Stimulated activated CD8-positive, alpha-beta memory T cell treated with anti-CD3 and anti-CD28 coated beads, Interleukin-4, amount 100 ng/mL, for 24 hours (primary cell): ENCODE measurements around the gene KRTAP5-4.
"Not testable (repeated sequence)": the region's sequence is repeated elsewhere in the genome, so short reads cannot be mapped to it uniquely, and the experiment has no call there.

Source experiments
- DNase-seq: peaks from one replicate; pipeline ENCODE4 v3.0.0-alpha.2; 2020; ENCODE audit warnings: low read depth

The KRTAP5-4 gene

DNA sequence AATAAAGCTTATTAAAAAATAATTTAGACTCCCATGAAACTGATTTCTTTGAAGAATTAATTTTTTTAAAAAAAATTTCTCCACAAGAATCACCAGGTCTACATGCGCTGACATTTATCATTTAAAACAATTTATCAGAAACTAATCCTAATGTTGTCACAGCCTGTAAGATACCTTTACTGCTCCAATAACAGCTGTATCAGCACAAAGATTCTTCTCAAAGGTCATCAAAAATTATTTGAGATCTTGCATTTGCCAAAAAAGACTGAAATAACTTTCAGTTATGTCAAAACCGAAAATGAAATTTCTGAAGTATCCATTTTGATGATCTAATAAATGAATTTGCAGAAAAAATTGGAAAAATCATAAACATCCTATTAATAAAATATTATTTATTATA, 15.7 kb upstream of the KRTAP5-4 start:
- DNase-seq: no peak

DNA sequence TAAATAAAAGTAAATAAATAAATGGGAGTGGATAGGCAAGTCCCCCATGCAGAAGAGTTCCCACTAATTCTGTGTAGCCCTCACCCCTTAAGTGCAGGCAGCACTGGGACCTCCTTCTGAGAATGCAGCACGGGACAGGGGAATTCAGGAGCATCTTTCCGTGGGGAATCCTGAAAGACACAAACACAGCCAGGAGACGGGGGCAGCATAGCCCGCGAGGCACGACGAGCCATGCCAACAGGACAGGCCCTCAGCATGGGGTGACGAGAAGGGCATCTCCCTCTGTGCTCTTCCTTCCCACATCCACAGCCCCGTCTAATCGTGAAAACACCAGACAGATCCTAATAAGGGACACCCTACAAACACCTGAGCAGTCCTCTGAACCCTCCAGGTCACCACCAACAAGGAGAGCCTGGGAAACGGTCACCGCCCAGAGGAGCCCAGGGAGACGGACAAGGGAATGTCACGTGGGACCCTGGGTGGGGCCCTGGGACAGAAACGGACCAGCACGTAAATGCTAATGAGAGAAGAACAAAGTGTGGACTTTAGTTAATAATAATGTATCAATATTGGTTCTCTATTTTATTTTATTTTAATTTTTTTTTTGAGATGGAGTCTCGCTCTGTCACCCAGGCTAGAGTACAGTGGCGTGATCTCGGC, 14.5 kb upstream of the KRTAP5-4 start:
- DNase-seq: no peak

DNA sequence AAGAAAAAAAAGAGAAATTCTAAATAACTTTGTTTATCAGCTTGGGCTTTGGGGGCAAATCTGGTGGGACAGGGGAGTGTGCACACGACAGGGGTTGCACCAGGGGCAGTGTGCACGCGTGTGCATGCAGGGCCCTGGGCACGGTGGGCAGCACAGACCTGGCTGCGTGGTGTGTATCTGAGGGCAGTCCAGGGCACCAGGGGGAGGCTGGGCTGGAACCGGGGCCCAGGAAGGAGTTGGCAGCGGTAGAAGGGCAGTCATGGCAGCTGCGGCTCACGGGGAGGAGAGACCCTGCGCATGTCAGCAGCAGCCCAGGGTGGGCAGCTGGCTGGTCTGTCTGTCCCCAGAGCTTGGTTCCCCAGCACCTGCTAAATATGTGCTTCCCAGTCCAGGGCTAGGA, 11.9 kb upstream of the KRTAP5-4 start:
- no peak for DNase-seq

DNA sequence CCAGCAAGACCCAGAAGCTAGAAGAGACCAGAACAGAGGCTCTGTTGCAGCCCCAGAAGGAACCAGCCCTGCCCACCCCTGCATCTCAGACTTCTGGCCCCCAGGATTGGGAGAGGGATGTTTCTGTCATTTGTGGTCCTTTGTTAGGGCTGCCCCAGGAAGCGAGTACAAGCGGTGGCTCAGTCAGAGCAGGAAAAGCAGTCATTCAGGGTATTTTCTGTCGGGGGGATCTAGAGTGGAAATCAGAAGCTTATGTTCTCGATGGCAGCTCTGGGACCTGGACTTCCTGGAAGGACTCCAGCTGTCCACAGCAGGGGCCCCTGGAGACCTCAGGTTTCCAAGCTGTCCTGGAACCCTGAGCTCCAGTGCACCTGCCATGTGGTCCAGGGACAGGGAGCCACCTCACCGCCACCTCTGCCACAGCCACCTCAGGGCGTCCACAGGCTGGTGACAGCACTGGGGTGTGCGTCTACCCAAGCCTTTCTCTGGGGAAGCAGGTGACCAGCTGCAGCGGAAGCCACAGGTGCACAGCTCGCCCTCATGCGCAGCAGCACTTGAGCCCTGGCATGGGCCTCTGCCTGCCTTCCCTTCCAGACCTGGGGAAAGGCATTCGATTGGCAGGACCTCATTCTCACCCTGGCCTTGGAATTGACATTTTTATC, 10.2 kb upstream of the KRTAP5-4 start:
- DNase-seq: no peak

DNA sequence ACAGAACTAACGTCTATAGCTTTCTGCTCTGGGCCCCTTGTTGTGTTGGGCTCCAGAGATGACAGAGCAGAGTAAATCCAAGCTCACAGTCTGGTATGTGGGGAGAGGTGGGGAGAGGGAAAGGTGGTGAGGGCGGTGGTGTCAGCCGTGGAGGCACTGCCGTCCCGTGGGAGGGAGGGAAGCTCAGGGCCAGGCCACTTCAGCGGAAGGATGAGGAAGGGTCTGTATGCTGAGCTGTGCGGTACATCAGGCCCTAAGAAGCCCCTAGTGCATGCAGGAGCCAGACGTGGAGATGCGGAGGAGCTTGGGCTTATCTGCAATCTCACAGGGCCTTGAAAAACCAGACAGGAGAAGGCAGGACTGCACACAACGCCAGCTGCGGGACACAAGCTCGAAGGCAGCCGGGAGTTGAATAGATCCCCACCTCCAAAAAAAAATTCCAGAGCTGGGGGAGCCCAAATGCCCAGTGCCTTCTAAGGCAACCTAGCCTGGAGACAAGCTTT, 9.2 kb upstream of the KRTAP5-4 start:
- DNase-seq: no peak

DNA sequence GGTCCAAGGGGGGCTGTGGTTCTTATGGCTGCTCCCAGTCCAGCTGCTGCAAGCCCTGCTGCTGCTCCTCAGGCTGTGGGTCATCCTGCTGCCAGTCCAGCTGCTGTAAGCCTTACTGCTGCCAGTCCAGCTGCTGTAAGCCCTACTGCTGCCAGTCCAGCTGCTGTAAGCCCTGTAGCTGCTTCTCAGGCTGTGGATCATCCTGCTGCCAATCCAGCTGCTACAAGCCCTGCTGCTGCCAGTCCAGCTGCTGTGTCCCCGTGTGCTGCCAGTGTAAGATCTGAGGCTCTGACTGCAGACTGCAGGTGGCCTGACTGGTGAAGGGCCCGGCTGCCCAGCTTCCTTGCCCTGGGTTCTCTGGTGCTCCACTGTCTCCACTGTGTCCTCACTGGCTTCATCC, 8.3 kb upstream of the KRTAP5-4 start:
- no peak for DNase-seq

DNA sequence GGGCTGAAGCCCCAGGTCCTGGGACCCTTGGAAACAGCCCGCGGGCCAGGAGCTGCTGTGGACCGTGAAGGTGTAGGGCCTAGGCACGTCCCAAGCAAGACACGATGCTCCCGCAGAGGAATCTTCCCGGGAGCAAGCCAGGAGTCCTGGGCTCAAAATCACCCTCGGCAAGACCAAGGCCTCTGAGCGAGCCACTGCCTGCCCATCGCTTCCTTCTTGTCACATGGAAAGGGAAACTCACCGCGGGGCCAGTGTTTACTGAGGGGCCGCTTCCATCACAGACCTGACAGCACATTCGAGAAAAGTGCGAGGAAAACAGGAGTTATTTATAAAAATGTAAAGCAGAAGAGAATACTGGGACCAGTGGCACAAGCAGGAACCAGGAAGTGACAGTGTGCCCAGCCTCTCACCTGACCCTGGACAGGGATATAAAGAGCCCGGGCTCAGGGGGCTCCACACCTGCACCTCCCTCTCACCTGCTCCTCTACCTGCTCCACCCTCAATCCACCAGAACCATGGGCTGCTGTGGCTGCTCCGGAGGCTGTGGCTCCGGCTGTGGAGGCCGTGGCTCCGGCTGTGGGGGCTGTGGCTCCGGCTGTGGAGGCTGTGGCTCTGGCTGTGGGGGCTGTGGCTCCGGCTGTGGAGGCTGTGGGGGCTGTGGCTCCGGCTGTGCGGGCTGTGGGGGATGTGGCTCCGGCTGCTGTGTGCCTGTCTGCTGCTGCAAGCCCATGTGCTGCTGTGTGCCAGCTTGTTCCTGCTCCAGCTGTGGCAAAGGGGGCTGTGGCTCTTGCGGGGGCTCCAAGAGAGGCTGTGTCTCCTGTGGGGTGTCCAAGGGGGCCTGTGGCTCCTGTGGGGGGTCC, 7.6 kb upstream of the KRTAP5-4 start, which contains the start of gene KRTAP5-5:
Gene KRTAP5-5, plus strand, starts transcription at position 450 of the 860 bp plus-strand sequence. Its CDS starts 66 bp downstream, at position 516.
- no peak for DNase-seq

DNA sequence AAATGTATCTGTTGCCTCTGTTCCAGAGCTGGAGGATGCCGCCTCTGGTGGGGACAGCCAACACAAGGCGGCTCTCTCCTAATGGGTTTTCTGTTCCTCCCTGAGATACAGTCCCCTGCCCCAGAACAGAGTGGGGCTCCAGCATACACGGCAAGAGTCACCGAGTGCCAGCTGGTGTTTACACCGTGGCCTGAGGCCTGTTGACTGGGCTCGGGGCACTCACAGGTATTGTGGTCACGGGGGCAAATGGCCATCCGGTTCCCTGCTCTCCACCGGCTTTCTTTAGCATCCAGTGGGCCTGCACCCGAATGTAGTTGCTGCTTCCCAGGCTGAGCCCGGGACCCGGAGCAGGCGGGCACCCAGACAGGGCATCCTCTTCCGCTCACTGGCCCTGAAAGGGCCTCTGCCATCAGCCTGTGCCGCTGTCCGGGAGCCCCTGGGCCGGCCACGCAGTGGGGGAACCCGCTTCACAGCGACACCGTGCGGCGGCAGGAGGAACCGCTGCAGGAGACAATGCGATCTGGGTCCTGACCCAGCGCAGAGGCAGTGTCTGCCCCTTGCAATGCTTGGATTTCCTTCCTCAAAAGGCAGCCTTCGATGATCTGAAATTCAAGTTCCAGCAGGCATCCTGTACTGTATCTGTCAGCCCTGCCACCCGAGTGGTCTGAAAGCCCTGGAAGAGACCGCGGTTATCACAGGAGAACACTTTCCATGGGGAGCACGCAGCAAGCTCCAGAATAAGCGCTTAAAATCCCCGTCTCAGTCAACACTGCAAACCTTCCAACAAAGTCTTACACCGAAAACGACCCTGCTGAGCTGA, 6.8 kb upstream of the KRTAP5-4 start:
- peak; percentile 34 for DNase-seq

DNA sequence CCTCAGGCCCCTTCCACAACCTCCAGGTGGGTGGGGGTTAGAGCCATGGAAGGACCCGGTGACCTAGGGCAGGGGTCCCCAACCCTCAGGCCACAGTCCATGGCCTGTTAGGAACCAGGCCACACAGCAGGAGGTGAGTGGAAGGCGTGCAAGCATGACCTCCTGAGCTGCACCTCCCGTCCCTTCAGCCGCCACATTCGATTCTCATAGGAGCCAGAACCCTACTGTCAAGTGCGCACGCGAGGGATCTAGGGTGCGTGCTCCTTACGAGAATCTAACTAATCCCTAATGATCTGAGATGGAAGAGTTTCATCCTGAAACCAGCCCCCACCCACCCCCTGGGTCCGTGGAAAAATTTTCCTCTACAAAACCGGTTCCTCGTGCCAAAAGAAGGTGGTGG, 3.6 kb upstream of the KRTAP5-4 start:
- no peak for DNase-seq

DNA sequence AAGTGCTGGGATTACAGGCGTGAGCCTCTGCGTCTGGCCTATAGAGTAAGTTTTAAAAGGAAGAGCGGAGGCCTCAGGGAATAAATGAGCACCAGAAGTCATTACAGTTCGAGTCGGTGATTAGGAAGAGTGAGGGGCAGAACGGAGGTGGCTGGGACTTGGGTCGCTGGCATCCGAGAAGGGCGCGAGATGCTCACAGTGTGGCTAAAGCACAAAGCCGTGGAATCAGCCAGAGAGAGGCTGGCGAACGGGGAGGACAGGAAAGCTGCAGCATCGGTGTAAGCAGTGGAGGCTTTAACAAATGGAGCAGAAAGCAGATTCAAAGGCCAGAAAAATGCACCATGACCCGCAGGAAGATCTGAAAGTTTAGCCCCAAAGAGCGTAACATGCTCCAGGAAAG, 2.7 kb upstream of the KRTAP5-4 start:
- no peak for DNase-seq

DNA sequence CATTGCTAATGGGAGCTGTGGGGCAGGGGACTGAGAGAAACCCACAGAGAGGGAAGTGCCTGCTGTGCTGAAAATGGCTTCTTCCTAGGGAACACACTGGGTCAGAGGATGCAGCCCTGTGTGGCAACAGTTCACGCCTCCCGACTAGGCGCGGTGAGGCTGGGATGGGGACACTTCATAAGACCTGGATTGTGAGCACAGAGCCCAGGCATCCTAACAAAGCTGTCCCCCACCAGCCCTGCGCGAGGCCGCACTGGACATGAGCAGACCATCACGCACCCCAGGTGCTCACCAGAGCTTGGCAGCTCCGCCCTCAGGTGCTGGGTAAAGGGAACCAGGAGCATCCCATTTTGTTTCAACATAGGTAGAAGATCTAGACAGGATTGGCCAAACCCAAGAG, 1.8 kb upstream of the KRTAP5-4 start:
- DNase-seq: no peak

DNA sequence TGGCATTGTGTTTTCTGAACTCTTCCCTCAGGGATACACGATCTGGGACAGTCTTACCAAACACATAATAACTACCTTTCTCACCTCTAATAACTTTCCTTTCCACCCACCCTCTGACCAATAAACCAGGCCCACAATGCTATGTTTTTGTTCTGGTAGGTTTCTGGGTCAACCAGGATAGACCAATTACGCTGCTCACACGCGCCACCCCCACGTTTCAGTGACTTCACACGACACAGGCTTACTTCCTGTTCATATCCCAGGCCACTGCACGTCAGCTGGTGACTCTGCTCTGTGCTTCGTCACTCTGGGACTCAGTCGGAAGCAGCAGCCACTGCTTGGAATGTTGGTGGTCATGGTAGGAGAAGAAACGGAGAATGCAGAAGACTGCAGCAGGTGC, 2.5 kb downstream of the KRTAP5-4 start:
- DNase-seq: no peak

DNA sequence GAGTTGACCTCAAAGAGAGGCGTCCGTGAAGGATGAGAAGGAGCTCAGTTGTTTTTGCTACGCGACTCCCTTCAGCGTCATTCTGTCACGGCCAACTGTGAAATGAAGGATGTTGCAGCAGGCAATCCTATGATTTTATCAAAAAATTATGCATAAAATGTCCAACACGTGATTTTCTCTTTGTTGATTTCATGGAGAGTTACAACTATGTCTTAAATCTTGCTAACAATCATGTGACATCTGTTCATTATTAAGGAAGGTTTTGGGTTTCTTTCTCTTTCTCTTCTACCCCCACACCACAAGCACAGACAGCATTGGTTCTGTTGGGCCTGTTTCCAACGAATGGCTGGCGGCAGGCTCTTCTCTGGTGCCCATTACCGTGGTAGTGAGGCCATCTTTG, 3.7 kb downstream of the KRTAP5-4 start:
- no peak for DNase-seq

DNA sequence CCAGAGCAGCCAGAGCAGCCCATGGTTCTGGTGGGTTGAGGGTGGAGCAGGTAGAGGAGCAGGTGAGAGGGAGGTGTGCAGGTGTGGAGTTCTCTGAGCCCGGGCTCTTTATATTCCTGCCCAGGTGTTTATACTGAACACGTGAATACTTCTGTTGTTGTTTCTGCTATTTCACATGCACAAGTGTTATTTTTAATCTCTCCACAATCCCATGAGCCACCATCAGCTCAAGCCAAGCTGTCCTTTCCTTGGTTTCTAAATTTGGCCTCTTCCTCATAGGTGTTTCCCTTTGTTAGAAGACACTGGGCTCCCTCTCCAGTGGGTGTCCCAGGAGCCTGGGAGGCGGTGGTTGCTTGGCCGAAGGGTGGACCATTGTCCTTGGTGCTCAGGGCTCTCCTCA, 13.6 kb downstream of the KRTAP5-4 start, which contains the start of gene KRTAP5-3:
Gene KRTAP5-3, minus strand, starts transcription at position 101 of the 400 bp plus-strand sequence. Its CDS starts 78 bp downstream, at position 23.
- DNase-seq: no peak

DNA sequence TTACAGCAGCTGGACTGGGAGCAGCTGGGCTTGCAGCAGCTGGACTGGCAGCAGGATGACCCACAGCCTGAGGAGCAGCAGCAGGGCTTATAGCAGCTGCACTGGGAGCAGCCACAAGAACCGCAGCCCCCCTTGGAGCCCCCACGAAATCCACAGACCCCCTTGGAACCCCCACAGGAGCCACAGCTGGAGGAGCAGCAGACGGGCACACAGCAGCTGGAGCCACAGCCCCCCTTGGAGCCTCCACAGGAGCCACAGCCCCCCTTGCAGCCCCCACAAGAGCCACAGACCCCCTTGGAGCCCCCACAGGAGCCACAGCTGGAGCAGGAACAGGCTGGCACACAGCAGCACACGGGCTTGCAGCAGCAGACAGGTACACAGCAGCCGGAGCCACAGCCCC, 14.0 kb downstream of the KRTAP5-4 start:
- DNase-seq: not testable (repeated sequence)

DNA sequence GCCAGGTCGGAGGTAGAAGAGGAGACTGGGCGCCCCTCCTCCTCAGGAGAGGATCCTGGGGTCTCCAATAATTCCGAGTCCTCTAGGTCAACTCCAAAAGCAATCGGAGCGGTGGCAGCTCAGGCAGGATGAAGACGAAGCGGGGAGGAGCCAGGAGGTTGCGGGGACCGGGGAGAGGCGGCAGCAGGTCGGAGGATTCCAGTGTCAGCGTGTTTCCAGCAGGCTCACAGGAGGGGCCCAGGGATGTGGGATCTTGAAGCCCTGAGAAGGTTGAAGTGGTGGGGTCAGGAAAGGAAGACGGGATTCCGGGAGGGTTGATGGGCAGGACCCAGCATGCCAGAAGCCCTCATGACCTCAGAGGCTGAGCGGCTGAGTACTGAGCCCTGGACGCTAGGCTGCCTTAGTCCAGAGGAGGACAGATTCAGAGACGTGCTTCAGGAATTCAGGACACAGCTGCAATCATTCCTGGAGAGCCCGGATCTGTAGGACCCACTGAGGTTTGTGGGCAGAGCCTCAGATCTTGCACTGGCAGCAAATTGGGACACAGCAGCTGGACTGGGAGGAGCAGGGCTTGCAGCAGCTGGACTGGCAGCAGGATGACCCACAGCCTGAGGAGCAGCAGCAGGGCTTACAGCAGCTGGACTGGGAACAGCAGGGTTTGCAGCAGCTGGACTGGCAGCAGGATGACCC, 14.6 kb downstream of the KRTAP5-4 start:
- DNase-seq: not testable (repeated sequence)

DNA sequence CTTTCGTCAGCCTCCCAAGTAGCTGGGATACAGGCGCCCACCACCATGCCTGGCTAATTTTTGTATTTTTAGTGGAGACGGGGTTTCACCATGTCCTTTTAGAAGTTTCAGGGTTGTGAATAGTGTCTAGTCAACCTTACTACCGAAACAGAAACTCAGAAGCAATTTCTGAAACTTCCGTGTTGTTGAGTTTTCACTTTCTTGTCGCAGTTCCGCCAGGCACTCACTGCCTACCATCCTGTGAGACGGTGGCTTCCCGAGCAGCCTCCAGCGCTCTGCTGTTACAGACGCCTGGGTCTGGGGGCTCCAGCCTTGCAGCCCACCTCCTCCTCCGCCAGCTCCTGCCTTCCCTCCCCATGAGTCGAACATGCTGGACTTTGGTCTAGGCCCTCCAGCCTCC, 16.0 kb downstream of the KRTAP5-4 start:
- DNase-seq: not testable (repeated sequence)

DNA sequence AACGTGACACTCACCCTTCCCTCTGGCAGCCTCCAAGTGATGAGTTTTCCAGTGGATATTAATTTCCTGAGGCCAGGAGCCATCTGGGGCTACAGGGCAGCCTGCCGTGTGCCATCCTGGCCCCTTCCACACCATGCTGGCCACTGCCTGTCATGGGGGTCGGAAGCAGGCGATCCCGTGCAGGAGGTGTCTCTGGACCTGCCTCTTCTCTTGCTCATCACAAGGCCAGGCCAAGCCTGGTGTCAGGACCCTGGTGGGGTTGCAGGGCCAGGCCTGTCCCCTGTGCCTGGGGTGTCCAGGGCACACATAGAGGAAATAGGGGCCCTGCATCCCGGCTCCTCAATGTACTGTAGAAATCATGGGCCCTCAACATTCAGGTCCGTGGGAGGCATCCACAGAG, 17.2 kb downstream of the KRTAP5-4 start:
- no peak for DNase-seq

DNA sequence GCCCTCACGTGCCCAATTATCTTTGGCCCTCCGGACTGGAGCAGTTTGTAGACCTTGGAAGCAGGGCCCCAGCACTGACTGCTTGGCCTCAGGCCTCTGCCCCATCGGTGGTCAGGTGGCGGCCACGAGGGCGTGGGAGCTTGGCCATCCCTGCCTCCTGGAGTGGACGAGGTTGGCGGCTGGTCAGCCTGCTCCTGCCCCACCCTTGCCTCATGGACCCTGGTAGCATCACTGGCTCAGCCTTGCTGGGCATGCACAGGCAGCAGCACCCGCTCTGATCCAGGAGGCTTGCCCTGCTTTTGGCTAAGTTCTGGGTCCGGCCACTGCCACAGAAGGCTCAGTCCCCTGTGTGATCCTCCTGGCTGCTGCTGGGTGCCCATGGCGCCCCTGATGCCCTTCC, 17.8 kb downstream of the KRTAP5-4 start:
- DNase-seq: no peak

DNA sequence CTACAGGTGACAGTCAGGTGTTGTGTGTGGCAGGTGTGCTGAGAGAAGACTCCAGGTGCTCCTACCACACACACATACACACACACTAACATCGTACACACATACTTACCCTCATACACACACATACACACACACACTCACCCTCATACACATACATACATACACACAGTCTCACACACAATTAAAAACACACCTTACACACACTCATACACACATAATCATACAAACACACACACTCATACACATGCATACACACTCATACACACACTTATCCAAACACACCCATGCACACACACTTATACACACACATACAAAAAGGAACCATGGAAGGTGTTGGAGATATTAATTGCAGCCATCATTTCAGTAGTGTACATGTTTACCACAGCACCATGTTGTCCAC, 18.3 kb downstream of the KRTAP5-4 start:
- no peak for DNase-seq

DNA sequence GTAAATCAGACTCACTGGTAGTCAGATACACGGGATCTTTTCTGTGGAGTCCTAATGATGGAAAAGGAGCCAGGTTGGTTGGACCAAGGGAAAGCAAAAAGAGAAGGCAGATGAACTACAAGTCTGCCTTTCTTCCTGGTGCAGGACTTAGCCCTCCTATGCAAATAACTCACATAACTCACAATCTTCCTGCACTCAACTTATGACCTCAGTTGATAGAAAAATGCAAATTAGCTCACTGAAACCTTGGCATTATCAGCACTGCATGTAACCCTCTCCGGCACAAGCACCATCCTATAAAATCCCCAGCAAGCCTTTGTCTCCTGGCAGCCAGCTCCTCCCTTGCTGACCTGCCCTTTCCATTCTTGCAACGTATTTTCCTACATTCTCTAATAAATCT, 20.3 kb downstream of the KRTAP5-4 start:
- DNase-seq: not testable (repeated sequence)
